ENCODE data around the gene POU4F2.

Gene POU4F2

GRCh38 chr4:146638786-146639505, at the start of gene POU4F2:
POU4F2 (plus strand) TSS chr4:146638893; CDS start chr4:146639141, 248 bp downstream.
- peak; percentile 3 for DNase-seq (ENCODE audit: low read depth)

- DNase-seq (ENCODE audit: low read depth), result no peak
Measured at GRCh38 chr4:146590801-146591200, 47.9 kb upstream of the POU4F2 start.

GRCh38 chr4:146592019-146592418, 46.7 kb upstream of the POU4F2 start:
- DNase-seq (ENCODE audit: low read depth), result no peak

GRCh38 chr4:146632770-146633470, 5.8 kb upstream of the POU4F2 start:
- DNase-seq (ENCODE audit: low read depth), result no peak

- DNase-seq (ENCODE audit: low read depth), result no peak
Measured at GRCh38 chr4:146633471-146633800, 5.3 kb upstream of the POU4F2 start.

GRCh38 chr4:146634825-146635224, 3.9 kb upstream of the POU4F2 start:
- DNase-seq (ENCODE audit: low read depth), result no peak

GRCh38 chr4:146637621-146638332, 916 bp upstream of the POU4F2 start:
- no peak for DNase-seq (ENCODE audit: low read depth)

- no peak for DNase-seq (ENCODE audit: low read depth)
Measured at GRCh38 chr4:146638333-146638785, 334 bp upstream of the POU4F2 start.

- DNase-seq (ENCODE audit: low read depth), result no peak
Measured at GRCh38 chr4:146639506-146639932, 826 bp downstream of the POU4F2 start.

- no peak for DNase-seq (ENCODE audit: low read depth)
Measured at GRCh38 chr4:146640021-146640464, 1.4 kb downstream of the POU4F2 start.

- DNase-seq (ENCODE audit: low read depth), result no peak
Measured at GRCh38 chr4:146640465-146641061, 1.9 kb downstream of the POU4F2 start.

GRCh38 chr4:146641762-146642161, 3.1 kb downstream of the POU4F2 start:
- DNase-seq (ENCODE audit: low read depth), result no peak

GRCh38 chr4:146643812-146644401, 5.2 kb downstream of the POU4F2 start:
- no peak for DNase-seq (ENCODE audit: low read depth)

GRCh38 chr4:146645921-146646320, 7.2 kb downstream of the POU4F2 start:
- DNase-seq (ENCODE audit: low read depth), result no peak

GRCh38 chr4:146646593-146647325, 8.1 kb downstream of the POU4F2 start:
- DNase-seq (ENCODE audit: low read depth), result no peak

GRCh38 chr4:146647615-146648460, 9.1 kb downstream of the POU4F2 start:
- DNase-seq (ENCODE audit: low read depth), result no peak

- DNase-seq (ENCODE audit: low read depth), result no peak
Measured at GRCh38 chr4:146648461-146648783, 9.7 kb downstream of the POU4F2 start.

GRCh38 chr4:146649232-146649631, 10.5 kb downstream of the POU4F2 start:
- no peak for DNase-seq (ENCODE audit: low read depth)

GRCh38 chr4:146650034-146650433, 11.3 kb downstream of the POU4F2 start:
- no peak for DNase-seq (ENCODE audit: low read depth)

- DNase-seq (ENCODE audit: low read depth), result peak; percentile 21
Measured at GRCh38 chr4:146654687-146655520, 16.2 kb downstream of the POU4F2 start.

Data from fibroblast of gingiva (primary cell).